Mammary epithelial cell (primary cell): Measurements from ENCODE around the gene HIVEP3.

ENCODE experiments used
- CTCF ChIP-seq, 2 donors: IDR thresholded peaks in 1 of 2; conservative IDR thresholded peaks in 1 of 2; 2 replicates each; pipeline ENCODE4 v1.5.1; 2011 to 2012; ENCODE audit warnings: inconsistent platforms in 2 of 2, low read length in 2 of 2, mild to moderate bottlenecking in 2 of 2, control low read depth in 1 of 2, low read depth in 1 of 2; ENCODE audit not compliant: insufficient read depth in 1 of 2; ENCODE audit errors: extremely low read depth in 1 of 2
- EZH2 ChIP-seq: IDR thresholded peaks from 2 replicates; pipeline ENCODE4 v1.6.1; 2012; ENCODE audit warnings: low read length, inconsistent platforms, borderline replicate concordance

- TF ChIP-seq CTCF (conservative IDR thresholded peaks at IDR 0.05 in 1 of 2, IDR thresholded peaks at IDR 0.05 in 1 of 2; ENCODE audit: extremely low read depth in 1 of 2, insufficient read depth in 1 of 2, low read depth in 1 of 2, low read length in 2 of 2) (no peak), EZH2 (no peak)
These were observed 104.7 kb downstream of the HIVEP3 start for GRCh38 chr1:41813755-41814745.
